Measurements from ENCODE around the gene MSI1. TPM values are rescaled to one million over a fixed set of nuclear protein-coding genes. Genes with fewer than 3 reads are reported as not detected.
A peak's percentile ranks its signal among the peaks of the same experiment; 100 is the strongest.

The MSI1 gene
- total RNA-seq, 1 experiment from 2014 or later, result 1.7 TPM

GRCh38 chr12:120369603-120370342 lies 809 bp upstream of the MSI1 start:
- Histone ChIP-seq H3K9me2 (ENCODE audit: insufficient read depth) (no peaks in the 10 kb centered on the region), H3F3A (ENCODE audit: insufficient read depth, low read depth) (no peaks in the 10 kb centered on the region), H3K27me3 (ENCODE audit: insufficient read depth, low read depth) (peaks cover 43% of the 10 kb centered on the region), H3K9me3 (ENCODE audit: insufficient read depth, low read depth) (no peaks in the 10 kb centered on the region), H3K79me2 (ENCODE audit: low read depth) (no peaks in the 10 kb centered on the region), H3K27ac (no peak overlapping the region), H4K20me1 (ENCODE audit: insufficient read depth) (no peaks in the 10 kb centered on the region), H2AFZ (no peak overlapping the region), H3K4me2 (peak overlapping the region; percentile 40; the same call in 1 of the 2 replicates), H3K36me3 (ENCODE audit: low read depth) (no peaks in the 10 kb centered on the region), H3K4me3 (no peak overlapping the region; the same call in 1 of the 2 replicates), H3K4me1 (replicated peaks; ENCODE audit: insufficient read depth) (no peaks in the 10 kb centered on the region)
- POLR2A ChIA-PET (ENCODE audit: unreplicated experiment), result no interaction called here
- intact Hi-C loops (cut with micrococcal nuclease; ENCODE audit: unreplicated experiment), result no loop called here
- no TSS peak for BruUV-seq (replicated peaks)
- DNase-seq, result no peak
- CTCF ChIA-PET, result no interaction called here
- peak; percentile 97 for TF ChIP-seq EZH2 (IDR thresholded peaks at IDR 0.05; ENCODE audit: low read depth)
- TF ChIP-seq CTCF (conservative IDR thresholded peaks at IDR 0.05), result no peak

- intact Hi-C loops (cut with micrococcal nuclease; ENCODE audit: unreplicated experiment), result no loop called here
- no peak for DNase-seq
- H3F3A ChIP-seq (ENCODE audit: insufficient read depth, low read depth), result no peaks in the 10 kb centered on the region
- BruUV-seq (replicated peaks), result no TSS peak
- H3K79me2 ChIP-seq (ENCODE audit: low read depth), result no peaks in the 10 kb centered on the region
- TF ChIP-seq EZH2 (IDR thresholded peaks at IDR 0.05; ENCODE audit: low read depth) (no peak), CTCF (conservative IDR thresholded peaks at IDR 0.05) (no peak)
- no peaks in the 10 kb centered on the region for H3K9me3 ChIP-seq (ENCODE audit: insufficient read depth, low read depth)
- no peak overlapping the region for H3K4me2 ChIP-seq
- no peak overlapping the region for H3K4me3 ChIP-seq
- no peak overlapping the region for H2AFZ ChIP-seq
- ChIA-PET POLR2A (ENCODE audit: unreplicated experiment) (no interaction called here), CTCF (interaction anchor here (0.6 kb wide), 1 partner anchor 9 kb away, joined by 5 read pairs; no protein-coding TSS in a partner anchor)
- no peaks in the 10 kb centered on the region for H4K20me1 ChIP-seq (ENCODE audit: insufficient read depth)
- H3K4me1 ChIP-seq (replicated peaks; ENCODE audit: insufficient read depth), result no peaks in the 10 kb centered on the region
- no peak overlapping the region for H3K27ac ChIP-seq
- H3K9me2 ChIP-seq (ENCODE audit: insufficient read depth), result no peaks in the 10 kb centered on the region
- no peaks in the 10 kb centered on the region for H3K36me3 ChIP-seq (ENCODE audit: low read depth)
- peaks cover 43% of the 10 kb centered on the region for H3K27me3 ChIP-seq (ENCODE audit: insufficient read depth, low read depth)
These were observed 808 bp downstream of the MSI1 start for GRCh38 chr12:120367924-120368788.

GRCh38 chr12:120367233-120367923 lies 1.6 kb downstream of the MSI1 start:
- no peak for DNase-seq
- Histone ChIP-seq H3K4me2 (no peak overlapping the region), H3K4me3 (no peak overlapping the region), H3K27ac (no peak overlapping the region), H3K36me3 (ENCODE audit: low read depth) (no peaks in the 10 kb centered on the region), H2AFZ (no peak overlapping the region), H3F3A (ENCODE audit: insufficient read depth, low read depth) (no peaks in the 10 kb centered on the region), H3K4me1 (replicated peaks; ENCODE audit: insufficient read depth) (no peaks in the 10 kb centered on the region), H3K9me2 (ENCODE audit: insufficient read depth) (no peaks in the 10 kb centered on the region), H4K20me1 (ENCODE audit: insufficient read depth) (no peaks in the 10 kb centered on the region), H3K9me3 (ENCODE audit: insufficient read depth, low read depth) (no peaks in the 10 kb centered on the region), H3K27me3 (ENCODE audit: insufficient read depth, low read depth) (peaks cover 36% of the 10 kb centered on the region), H3K79me2 (ENCODE audit: low read depth) (no peaks in the 10 kb centered on the region)
- POLR2A ChIA-PET (ENCODE audit: unreplicated experiment), result no interaction called here
- BruUV-seq (replicated peaks), result no TSS peak
- TF ChIP-seq EZH2 (IDR thresholded peaks at IDR 0.05; ENCODE audit: low read depth), result no peak
- TF ChIP-seq CTCF (conservative IDR thresholded peaks at IDR 0.05), result no peak; the same call in 1 of the 2 replicates
- intact Hi-C loops (cut with micrococcal nuclease; ENCODE audit: unreplicated experiment), result no loop called here
- CTCF ChIA-PET, result interaction anchor here (0.6 to 0.8 kb wide), 3 partner anchors 9 to 347 kb away, joined by 3 to 9 read pairs (median 3); no protein-coding TSS in a partner anchor
